Breast epithelium (tissue), 4 donors: ENCODE measurements around the gene SEMA4D. TPM values are rescaled to one million over a fixed set of nuclear protein-coding genes. Genes with fewer than 3 reads are reported as not detected.

Experiments
- DNase-seq, 2 donors: peaks; one replicate each; pipeline ENCODE4 v3.0.0-alpha.2; 2019; ENCODE audit warnings: low spot score in 2 of 2
- H3K27ac ChIP-seq, 2 donors: fragments of 200-600 bp; sonication (generic) in 1 of 2; one replicate each; pipeline ENCODE4 v1.5.1; 2016 to 2019; ENCODE audit warnings: mild to moderate bottlenecking in 1 of 2
- H3K27me3 ChIP-seq, 2 donors: fragments of 200-600 bp; sonication (generic) in 1 of 2; one replicate each; pipeline versions ENCODE4 v1.5.1 to v1.6.0; 2017 to 2019; ENCODE audit warnings: control low read depth in 1 of 2, mild to moderate bottlenecking in 1 of 2
- H3K36me3 ChIP-seq: fragments of 200-600 bp; one replicate; pipeline ENCODE4 v1.5.1; 2019
- H3K4me1 ChIP-seq, 2 donors: fragments of 200-600 bp; sonication (generic); one replicate each; pipeline ENCODE4 v1.5.1; 2016 to 2019; ENCODE audit warnings: control low read depth in 1 of 2
- H3K4me3 ChIP-seq, 3 donors: fragments of 200-600 bp; sonication (generic); 1 replicate in 2 of 3; 2 replicates in 1 of 3; pipeline ENCODE4 v1.5.1; 2016 to 2019; ENCODE audit warnings: mild to moderate bottlenecking in 3 of 3, moderate library complexity in 2 of 3
- H3K9me3 ChIP-seq, 2 donors: fragments of 200-600 bp; sonication (generic) in 1 of 2; one replicate each; pipeline ENCODE4 v1.5.1; 2016 to 2019; ENCODE audit warnings: control low read depth in 1 of 2
- POLR2A ChIP-seq: fragments of 450-650 bp; IDR thresholded peaks from one replicate; pipeline ENCODE4 v1.6.1; 2016; ENCODE audit warnings: antibody characterized with exemption, mild to moderate bottlenecking, moderate library complexity
- POLR2AphosphoS5 ChIP-seq, 3 donors: sonication (generic); formaldehyde crosslinking; IDR thresholded peaks; one replicate each; pipeline ENCODE4 v1.6.1; 2017; ENCODE audit warnings: antibody characterized with exemption in 3 of 3
- intact Hi-C: fragments of 100-400 bp; cut with DNase I; formaldehyde crosslinking; loops from one replicate; pipeline ENCODE4 v1.15.1; 2023; ENCODE audit warnings: low total_unique reads
- total RNA-seq, 3 donors: library from RNA; depleted of rRNA; stranded (reverse); fragments of >200 nt; gene quantifications; one replicate each; pipeline ENCODE4 v1.1.0, GENCODE V29; 2016
- TF ChIP-seq, protein P1 (sequence below), 3 donors: fragments of 450-650 bp; IDR thresholded peaks; one replicate each; pipeline ENCODE4 v1.5.1; 2016 to 2017; ENCODE audit warnings: antibody characterized with exemption in 3 of 3, mild to moderate bottlenecking in 3 of 3, moderate library complexity in 3 of 3

The SEMA4D gene
- total RNA-seq, 3 donors from 2014 or later: 9.9 to 24.6 (median 16.1) TPM

DNA sequence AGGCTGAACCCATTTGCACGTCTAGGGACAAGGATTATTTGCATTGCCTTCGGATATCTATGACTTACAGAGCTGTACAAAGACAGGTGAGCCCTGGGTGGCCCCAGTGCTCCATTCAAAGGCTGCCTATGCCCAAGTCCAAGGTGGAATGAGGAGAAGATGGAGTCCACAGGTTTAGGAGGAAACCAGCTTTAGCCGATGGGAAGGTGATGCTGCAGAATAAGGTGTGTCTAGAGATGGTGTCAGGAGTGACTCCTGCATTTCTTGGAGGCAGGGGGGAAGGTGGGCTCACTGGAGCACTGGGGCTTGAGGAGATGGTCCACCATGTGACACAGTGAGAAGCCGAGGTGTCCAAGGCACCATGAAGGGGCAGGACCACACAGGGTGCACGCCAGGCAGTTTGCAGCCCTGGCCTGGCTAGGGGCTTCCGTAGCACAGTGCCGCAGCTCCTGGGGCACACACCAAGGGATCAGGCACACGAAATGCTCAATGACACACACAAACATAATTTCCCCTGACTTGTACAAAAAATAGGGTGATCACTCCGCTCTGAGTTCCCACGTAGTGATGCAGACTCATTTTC, 32.1 kb downstream of the SEMA4D start:
- Histone ChIP-seq H3K36me3 (no peaks in the 10 kb centered on the region), H3K9me3 (no peaks in the 10 kb centered on the region), H3K4me1 (no peaks in the 10 kb centered on the region), H3K27me3 (no peaks in the 10 kb centered on the region), H3K27ac (no peak overlapping the region), H3K4me3 (no peak overlapping the region)
- intact Hi-C loops: loop anchor here (5.0 kb wide), 1 partner anchor 336 kb away; no protein-coding TSS in a partner anchor
- DNase-seq: no peak
- TF ChIP-seq, protein P1, sequence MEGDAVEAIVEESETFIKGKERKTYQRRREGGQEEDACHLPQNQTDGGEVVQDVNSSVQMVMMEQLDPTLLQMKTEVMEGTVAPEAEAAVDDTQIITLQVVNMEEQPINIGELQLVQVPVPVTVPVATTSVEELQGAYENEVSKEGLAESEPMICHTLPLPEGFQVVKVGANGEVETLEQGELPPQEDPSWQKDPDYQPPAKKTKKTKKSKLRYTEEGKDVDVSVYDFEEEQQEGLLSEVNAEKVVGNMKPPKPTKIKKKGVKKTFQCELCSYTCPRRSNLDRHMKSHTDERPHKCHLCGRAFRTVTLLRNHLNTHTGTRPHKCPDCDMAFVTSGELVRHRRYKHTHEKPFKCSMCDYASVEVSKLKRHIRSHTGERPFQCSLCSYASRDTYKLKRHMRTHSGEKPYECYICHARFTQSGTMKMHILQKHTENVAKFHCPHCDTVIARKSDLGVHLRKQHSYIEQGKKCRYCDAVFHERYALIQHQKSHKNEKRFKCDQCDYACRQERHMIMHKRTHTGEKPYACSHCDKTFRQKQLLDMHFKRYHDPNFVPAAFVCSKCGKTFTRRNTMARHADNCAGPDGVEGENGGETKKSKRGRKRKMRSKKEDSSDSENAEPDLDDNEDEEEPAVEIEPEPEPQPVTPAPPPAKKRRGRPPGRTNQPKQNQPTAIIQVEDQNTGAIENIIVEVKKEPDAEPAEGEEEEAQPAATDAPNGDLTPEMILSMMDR (IDR thresholded peaks at IDR 0.05): no peak
- TF ChIP-seq POLR2A: no peak
- TF ChIP-seq POLR2AphosphoS5 (IDR thresholded peaks at IDR 0.05): no peak

DNA sequence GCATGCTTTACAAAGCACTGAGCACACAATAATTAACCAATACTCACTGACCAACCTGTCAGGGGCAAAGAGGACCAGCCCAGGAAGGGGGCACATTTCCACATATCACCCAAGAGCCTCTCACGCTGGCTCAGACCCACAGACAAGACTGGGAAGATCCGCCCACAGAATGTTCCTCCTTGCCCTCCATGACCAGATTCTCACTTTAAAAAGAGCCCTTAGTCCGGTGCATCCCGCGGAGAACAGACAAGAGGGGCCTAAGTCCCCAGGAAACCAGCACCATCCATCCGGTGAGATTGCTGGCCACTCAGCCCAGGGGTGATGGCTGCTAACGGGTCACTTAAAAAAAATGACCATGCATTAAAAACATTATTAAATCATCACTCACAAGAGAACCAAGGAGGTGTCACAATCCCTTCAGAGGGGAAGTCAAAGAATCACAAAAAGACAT, 32.9 kb downstream of the SEMA4D start:
- no peak for DNase-seq
- Histone ChIP-seq H3K9me3 (no peaks in the 10 kb centered on the region), H3K4me3 (no peak overlapping the region), H3K27me3 (no peaks in the 10 kb centered on the region), H3K4me1 (no peaks in the 10 kb centered on the region), H3K36me3 (no peaks in the 10 kb centered on the region), H3K27ac (no peak overlapping the region)
- intact Hi-C loops: loop anchor here (5.0 kb wide), 1 partner anchor 337 kb away; no protein-coding TSS in a partner anchor
- TF ChIP-seq, protein P1 (IDR thresholded peaks at IDR 0.05): no peak
- no peak for TF ChIP-seq POLR2AphosphoS5 (IDR thresholded peaks at IDR 0.05)
- TF ChIP-seq POLR2A: no peak

DNA sequence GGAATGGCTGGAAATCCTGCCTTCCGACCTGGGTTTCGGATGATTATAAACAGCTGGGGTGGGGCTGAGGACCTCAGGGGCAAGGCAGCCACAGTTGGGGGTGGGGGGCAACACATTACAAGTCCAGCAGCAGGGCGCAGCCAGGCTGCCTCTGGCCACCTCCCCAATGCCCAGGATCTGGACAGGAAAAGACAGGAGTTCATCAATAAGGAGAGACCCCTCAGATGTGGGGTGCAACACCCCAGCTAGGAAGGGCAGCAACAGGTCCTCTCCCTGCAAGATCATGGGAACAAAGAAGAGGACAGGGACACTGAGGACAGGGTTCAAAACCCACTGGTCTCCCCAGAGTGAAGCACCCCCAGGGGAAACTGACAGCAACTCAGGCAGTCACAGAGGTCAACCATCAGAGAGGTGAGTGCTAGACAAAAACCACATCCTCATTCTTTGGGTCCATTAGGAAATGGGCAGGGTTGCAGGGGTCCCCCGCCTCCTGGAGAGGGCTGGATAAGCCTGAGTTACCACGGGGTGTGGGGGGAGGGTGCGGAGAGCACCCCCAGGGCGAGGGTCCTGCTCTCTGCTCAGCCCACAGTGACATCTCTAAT, 33.5 kb downstream of the SEMA4D start:
- DNase-seq: no peak
- Histone ChIP-seq H3K9me3 (no peaks in the 10 kb centered on the region), H3K27ac (peak overlapping the region in 1 of 2 donors; percentile 3), H3K36me3 (no peaks in the 10 kb centered on the region), H3K4me3 (no peak overlapping the region), H3K4me1 (no peaks in the 10 kb centered on the region), H3K27me3 (no peaks in the 10 kb centered on the region)
- no peak for TF ChIP-seq POLR2A
- TF ChIP-seq, protein P1 (IDR thresholded peaks at IDR 0.05): no peak
- no peak for TF ChIP-seq POLR2AphosphoS5 (IDR thresholded peaks at IDR 0.05)
- intact Hi-C loops: no loop called here

DNA sequence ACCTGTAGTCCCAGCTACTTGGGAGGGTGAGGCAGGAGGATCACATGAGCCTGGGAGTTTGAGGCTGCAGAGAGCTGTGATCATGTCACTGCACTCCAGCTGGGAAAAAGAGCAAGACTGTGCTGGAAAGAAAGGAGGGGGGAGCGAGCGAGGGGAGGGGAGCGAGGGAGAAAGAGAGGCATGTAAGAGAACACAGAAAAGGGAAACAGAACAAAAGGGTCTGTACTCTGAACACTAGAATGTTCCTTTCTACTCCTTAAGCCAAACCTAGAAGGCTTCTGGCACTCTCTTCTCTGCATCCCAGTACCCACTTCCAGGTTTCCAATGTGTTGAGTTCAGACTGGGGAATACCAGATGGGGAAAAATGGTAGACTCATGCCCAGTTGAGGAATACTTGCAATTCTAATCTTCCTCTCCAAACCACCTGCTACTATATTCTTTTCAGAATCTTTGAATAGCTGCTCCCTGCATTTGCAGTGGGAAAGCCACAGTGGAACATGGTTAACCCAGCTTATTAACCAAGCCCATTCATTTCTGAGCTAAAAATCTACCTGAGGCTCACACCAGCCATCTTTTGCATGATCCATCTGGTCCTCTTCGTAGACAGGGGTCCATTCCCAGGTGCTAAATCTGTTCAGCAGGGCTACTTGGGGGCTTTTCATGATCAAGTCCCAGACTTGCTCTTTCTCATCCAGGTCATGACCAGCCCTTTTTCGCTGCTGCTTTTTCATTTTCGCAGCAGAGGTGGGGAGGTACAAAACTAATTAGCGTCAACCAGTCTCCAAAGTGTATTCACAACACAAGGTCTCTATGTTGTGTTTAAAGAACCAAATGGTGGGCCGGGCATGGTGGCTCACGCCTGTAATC, 34.9 kb downstream of the SEMA4D start:
- H3K4me1 ChIP-seq: no peaks in the 10 kb centered on the region
- no peaks in the 10 kb centered on the region for H3K27me3 ChIP-seq
- DNase-seq: no peak
- H3K4me3 ChIP-seq: no peak overlapping the region
- no peak overlapping the region for H3K27ac ChIP-seq
- no peaks in the 10 kb centered on the region for H3K36me3 ChIP-seq
- TF ChIP-seq POLR2AphosphoS5 (IDR thresholded peaks at IDR 0.05) (no peak), POLR2A (no peak)
- TF ChIP-seq, protein P1 (IDR thresholded peaks at IDR 0.05): no peak
- H3K9me3 ChIP-seq: no peaks in the 10 kb centered on the region
- intact Hi-C loops: no loop called here

DNA sequence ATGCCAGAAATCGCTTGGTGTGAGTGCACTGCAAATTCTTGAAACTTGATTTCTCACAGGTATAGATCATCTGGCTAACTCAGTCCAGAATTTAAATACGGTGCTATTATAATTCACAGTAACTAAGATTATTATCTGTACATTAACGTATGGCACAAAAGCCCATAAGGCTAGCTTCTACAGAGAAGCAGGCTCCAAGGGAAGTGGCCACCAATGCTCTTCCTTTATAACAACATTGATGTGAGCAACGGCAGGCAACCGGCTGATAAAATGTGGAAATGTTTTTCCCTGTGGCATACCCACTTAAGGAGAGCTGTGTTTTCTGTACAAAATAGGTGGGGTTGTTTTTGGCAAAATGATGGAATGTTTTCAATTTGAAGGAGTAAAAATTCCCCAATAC, 35.7 kb downstream of the SEMA4D start:
- no peaks in the 10 kb centered on the region for H3K4me1 ChIP-seq
- H3K4me3 ChIP-seq: no peak overlapping the region
- no peaks in the 10 kb centered on the region for H3K27me3 ChIP-seq
- TF ChIP-seq POLR2A: no peak
- TF ChIP-seq, protein P1 (IDR thresholded peaks at IDR 0.05): no peak
- TF ChIP-seq POLR2AphosphoS5 (IDR thresholded peaks at IDR 0.05): no peak
- intact Hi-C loops: no loop called here
- H3K9me3 ChIP-seq: no peaks in the 10 kb centered on the region
- DNase-seq: no peak
- H3K36me3 ChIP-seq: no peaks in the 10 kb centered on the region
- no peak overlapping the region for H3K27ac ChIP-seq
